IPS DF 6.9 (cell line): ENCODE results near the gene CRELD1.

ENCODE experiments used
- DNase-seq: peaks from one replicate; pipeline ENCODE4 v3.0.0-alpha.2; 2013; ENCODE audit warnings: low read depth, low spot score
- H3K27ac ChIP-seq: one replicate; pipeline ENCODE4 v1.5.1; 2013; ENCODE audit warnings: low read length, control low read depth
- H3K27me3 ChIP-seq: 2 replicates; pipeline ENCODE4 v1.6.1; 2013; ENCODE audit warnings: mild to moderate bottlenecking, low read length; ENCODE audit not compliant: control insufficient read depth, insufficient read depth
- H3K36me3 ChIP-seq: 2 replicates; pipeline ENCODE4 v1.6.1; 2013; ENCODE audit warnings: low read length; ENCODE audit not compliant: control insufficient read depth, insufficient read depth
- H3K4me1 ChIP-seq: 2 replicates; pipeline ENCODE4 v1.6.1; 2013; ENCODE audit warnings: low read length; ENCODE audit not compliant: control insufficient read depth, insufficient read depth
- H3K4me3 ChIP-seq: 2 replicates; pipeline ENCODE4 v1.5.1; 2013; ENCODE audit warnings: mild to moderate bottlenecking, low read length
- H3K9me3 ChIP-seq: 2 replicates; pipeline ENCODE4 v1.6.1; 2013; ENCODE audit warnings: low read length, inconsistent platforms; ENCODE audit not compliant: control insufficient read depth, insufficient read depth
- WGBS: extraction: QIAGEN DNeasy Blood & Tissue Kit; methylation state at CpG from one replicate; pipeline ENCODE4 v1.1.7; 2013; ENCODE audit warnings: mixed read lengths, missing lambda C conversion rate; ENCODE audit not compliant: insufficient read length, insufficient coverage; 5-methylcytosine and 5-hydroxymethylcytosine counted together

The CRELD1 gene

DNA sequence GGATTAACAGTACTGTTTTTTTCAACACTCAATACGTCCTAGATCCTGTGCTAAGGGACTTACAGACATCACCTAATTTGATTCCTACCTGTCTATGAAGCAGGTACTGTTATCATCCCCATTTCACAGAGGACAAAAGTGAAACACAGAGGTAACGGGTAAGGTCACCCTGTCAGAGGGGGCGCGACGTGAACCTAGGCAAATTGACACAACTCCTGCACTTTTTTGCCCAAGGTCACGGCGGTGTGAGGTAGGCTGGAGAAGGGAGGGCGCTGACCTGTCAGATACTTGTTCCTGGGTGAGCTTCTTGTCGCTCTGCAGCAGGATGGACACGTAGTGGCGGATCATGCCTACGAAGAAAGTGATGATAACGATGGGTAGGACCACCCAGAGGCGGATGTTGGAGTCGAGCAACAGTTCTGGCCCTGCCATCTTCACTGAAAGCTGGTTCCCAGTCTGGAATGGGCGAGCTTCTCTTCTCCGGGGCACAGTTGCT, 52.6 kb downstream of the CRELD1 start:
- no peaks in the 10 kb centered on the region for H3K27me3 ChIP-seq
- H3K4me3 ChIP-seq: peak overlapping the region; percentile 79
- no CpG with 5 or more reads among the region's 17 CpGs for WGBS
- DNase-seq: no peak
- H3K9me3 ChIP-seq: no peaks in the 10 kb centered on the region
- 0 out of 2 replicates have a peak, but pooled peaks cover 2% of the 10 kb centered on the region for H3K36me3 ChIP-seq
- H3K27ac ChIP-seq: no peak overlapping the region
- no peaks in the 10 kb centered on the region; the same call in 1 of the 2 replicates for H3K4me1 ChIP-seq

DNA sequence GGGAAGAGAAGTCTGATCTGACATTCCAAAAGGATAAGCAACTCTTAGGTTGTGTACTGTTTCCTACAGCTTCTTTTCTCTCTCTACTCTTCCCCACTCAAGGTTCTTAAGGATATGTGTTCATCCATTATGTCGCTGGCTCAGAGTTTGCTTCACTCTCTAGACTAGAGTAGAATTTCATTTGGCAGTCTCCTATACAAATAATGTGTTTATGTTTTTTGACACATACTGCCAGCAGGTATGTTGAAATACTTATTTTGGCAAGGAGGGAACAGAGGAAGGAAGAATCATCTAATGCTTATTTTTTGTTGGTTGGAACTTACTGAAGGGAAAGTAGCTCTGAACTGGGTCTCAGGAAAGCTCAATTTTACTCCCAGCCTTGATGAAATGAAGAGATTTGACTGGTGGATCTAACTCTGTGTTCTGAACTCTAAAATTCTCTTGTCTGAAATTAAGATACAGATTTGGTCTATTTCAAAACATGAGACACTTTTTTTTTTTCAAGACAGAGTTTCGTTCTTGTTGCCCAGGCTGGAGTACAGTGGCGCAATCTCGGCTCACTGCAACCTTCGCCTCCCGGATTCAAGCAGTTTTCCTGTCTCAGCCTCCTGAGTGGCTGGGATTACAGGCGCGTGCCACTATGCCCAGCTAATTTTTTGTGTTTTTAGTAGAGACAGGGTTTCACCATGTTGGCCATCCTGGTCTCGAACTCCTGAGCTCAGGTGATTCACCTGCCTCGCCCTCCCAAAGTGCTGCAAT, 60.6 kb downstream of the CRELD1 start:
- no peak overlapping the region for H3K4me3 ChIP-seq
- no peaks in the 10 kb centered on the region for H3K4me1 ChIP-seq
- no peak for DNase-seq
- H3K27me3 ChIP-seq: no peaks in the 10 kb centered on the region
- H3K9me3 ChIP-seq: no peaks in the 10 kb centered on the region
- no CpG with 5 or more reads among the region's 10 CpGs for WGBS
- no peak overlapping the region for H3K27ac ChIP-seq
- H3K36me3 ChIP-seq: peaks cover 4% of the 10 kb centered on the region; the same call in 1 of the 2 replicates
